Measurements from ENCODE around the gene ARID4B. TPM values are rescaled to one million over a fixed set of nuclear protein-coding genes. Genes with fewer than 3 reads are reported as not detected.

ARID4B gene
- total RNA-seq, 3 donors from 2014 or later = 25.9 to 40.5 (median 37.3) TPM

DNA sequence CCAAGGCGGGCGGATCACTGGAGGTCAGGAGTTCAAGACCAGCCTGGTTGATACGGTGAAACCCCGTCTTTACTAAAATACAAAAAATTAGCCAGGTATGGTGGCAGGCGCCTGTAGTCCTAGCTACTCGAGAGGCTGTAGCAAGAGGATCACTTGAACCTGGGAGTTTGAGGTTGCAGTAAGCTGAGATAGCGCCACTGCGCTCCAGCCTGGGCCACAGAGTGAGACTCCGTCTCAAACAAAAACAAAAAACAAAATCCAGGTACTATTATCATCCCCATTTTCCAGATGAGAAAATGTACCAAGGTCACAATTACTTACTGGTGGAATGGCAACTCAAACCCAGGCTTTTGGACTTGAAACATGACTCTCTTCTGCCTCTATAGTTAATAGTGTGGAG lies 203.9 kb downstream of the ARID4B start:
- H3K4me1 ChIP-seq (ENCODE audit: low read depth) = peaks cover 9% of the 10 kb centered on the region
- TF ChIP-seq, protein P1, sequence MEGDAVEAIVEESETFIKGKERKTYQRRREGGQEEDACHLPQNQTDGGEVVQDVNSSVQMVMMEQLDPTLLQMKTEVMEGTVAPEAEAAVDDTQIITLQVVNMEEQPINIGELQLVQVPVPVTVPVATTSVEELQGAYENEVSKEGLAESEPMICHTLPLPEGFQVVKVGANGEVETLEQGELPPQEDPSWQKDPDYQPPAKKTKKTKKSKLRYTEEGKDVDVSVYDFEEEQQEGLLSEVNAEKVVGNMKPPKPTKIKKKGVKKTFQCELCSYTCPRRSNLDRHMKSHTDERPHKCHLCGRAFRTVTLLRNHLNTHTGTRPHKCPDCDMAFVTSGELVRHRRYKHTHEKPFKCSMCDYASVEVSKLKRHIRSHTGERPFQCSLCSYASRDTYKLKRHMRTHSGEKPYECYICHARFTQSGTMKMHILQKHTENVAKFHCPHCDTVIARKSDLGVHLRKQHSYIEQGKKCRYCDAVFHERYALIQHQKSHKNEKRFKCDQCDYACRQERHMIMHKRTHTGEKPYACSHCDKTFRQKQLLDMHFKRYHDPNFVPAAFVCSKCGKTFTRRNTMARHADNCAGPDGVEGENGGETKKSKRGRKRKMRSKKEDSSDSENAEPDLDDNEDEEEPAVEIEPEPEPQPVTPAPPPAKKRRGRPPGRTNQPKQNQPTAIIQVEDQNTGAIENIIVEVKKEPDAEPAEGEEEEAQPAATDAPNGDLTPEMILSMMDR (IDR thresholded peaks at IDR 0.05) = no peak
- intact Hi-C loops (cut with DNase I, micrococcal nuclease) = no loop called here
- no peak for DNase-seq
- H3K36me3 ChIP-seq (ENCODE audit: low read depth) = no peaks in the 10 kb centered on the region
- H3K4me3 ChIP-seq = no peak overlapping the region
- no peak for ATAC-seq
- H3K9me3 ChIP-seq = no peaks in the 10 kb centered on the region

GRCh38 chr1:235122348-235122747 lies 205.6 kb downstream of the ARID4B start:
- no peaks in the 10 kb centered on the region for H3K36me3 ChIP-seq (ENCODE audit: low read depth)
- H3K4me1 ChIP-seq (ENCODE audit: low read depth) = peaks cover 9% of the 10 kb centered on the region
- ATAC-seq = no peak
- DNase-seq = no peak
- intact Hi-C loops (cut with DNase I, micrococcal nuclease) = no loop called here
- H3K4me3 ChIP-seq = no peak overlapping the region
- H3K9me3 ChIP-seq = no peaks in the 10 kb centered on the region
- TF ChIP-seq, protein P1 (IDR thresholded peaks at IDR 0.05) = no peak

Small RNA genes within 50 kb of the gene (microRNA-seq; reads per million reads assigned to microRNA genes)
- not detected for gene MIR4753

Other genes starting within 250 kb of the ARID4B start
- gene TOMM20, start 199.3 kb downstream of the ARID4B start, total RNA-seq = 100 to 1,000 TPM in 1 of 3 donors, 10 to 100 TPM in 2; 81.2 to 110 (median 92.1) TPM
- 10 to 100 TPM; 54.7 to 58.5 (median 55.3) TPM for gene RBM34, start 166.9 kb downstream of the ARID4B start, total RNA-seq
- gene GGPS1, start 391 bp upstream of the ARID4B start, total RNA-seq = 10 to 100 TPM; 26.4 to 40.8 (median 34.1) TPM
- 10 to 100 TPM; 21.1 to 25.5 (median 23.9) TPM for gene TBCE, start 39.2 kb upstream of the ARID4B start, total RNA-seq
- gene B3GALNT2, start 176.3 kb upstream of the ARID4B start, total RNA-seq = 10 to 100 TPM; 17.1 to 34.5 (median 19.6) TPM

All from mucosa of descending colon (tissue), 3 donors.